DND-41 (cell line): ENCODE results near the gene ZNRF1.

ENCODE experiments used
- CTCF ChIP-seq: IDR thresholded peaks from 2 replicates; pipeline ENCODE4 v1.5.1; 2012; ENCODE audit warnings: borderline replicate concordance, low read length, moderate library complexity, mild to moderate bottlenecking; ENCODE audit not compliant: poor library complexity, severe bottlenecking; ENCODE audit errors: extremely low read depth
- EZH2 ChIP-seq: IDR thresholded peaks from 3 replicates; pipeline ENCODE4 v1.6.1; 2012; ENCODE audit warnings: borderline replicate concordance, low read depth, mild to moderate bottlenecking, moderate library complexity, low read length, inconsistent platforms; ENCODE audit not compliant: severe bottlenecking

GRCh38 chr16:75114946-75115825 is 116.4 kb downstream of the ZNRF1 start:
- TF ChIP-seq CTCF (no peak), EZH2 (no peak)
